GM13977 (cell line): ENCODE measurements around the gene INKA2.
A peak's percentile ranks its signal among the peaks of the same experiment; 100 is the strongest.

ENCODE experiments used
- DNase-seq: peaks from one replicate; pipeline ENCODE4 v3.0.0; 2012; ENCODE audit warnings: low spot score
- in situ Hi-C: fragments of 300-500 bp; cut with MboI; formaldehyde crosslinking; loops from one replicate; pipeline ENCODE4 v1.12.0; 2022; ENCODE audit warnings: low sequenced_read_pairs, low pct_unique_long_range_greater_than_20kb, mixed read lengths, inconsistent platforms; ENCODE audit not compliant: unreplicated experiment
- TF ChIP-seq, protein P1 (sequence below): IDR thresholded peaks from 2 replicates; pipeline ENCODE4 v1.5.1; 2012; ENCODE audit warnings: mild to moderate bottlenecking, control low read depth; ENCODE audit not compliant: insufficient read depth; ENCODE audit errors: extremely low read depth, missing control alignments

Gene INKA2

GRCh38 chr1:111777301-111777700 lies 38.1 kb upstream of the INKA2 start:
- in situ Hi-C loops: no loop called here
- no peak for DNase-seq
- TF ChIP-seq, protein P1, sequence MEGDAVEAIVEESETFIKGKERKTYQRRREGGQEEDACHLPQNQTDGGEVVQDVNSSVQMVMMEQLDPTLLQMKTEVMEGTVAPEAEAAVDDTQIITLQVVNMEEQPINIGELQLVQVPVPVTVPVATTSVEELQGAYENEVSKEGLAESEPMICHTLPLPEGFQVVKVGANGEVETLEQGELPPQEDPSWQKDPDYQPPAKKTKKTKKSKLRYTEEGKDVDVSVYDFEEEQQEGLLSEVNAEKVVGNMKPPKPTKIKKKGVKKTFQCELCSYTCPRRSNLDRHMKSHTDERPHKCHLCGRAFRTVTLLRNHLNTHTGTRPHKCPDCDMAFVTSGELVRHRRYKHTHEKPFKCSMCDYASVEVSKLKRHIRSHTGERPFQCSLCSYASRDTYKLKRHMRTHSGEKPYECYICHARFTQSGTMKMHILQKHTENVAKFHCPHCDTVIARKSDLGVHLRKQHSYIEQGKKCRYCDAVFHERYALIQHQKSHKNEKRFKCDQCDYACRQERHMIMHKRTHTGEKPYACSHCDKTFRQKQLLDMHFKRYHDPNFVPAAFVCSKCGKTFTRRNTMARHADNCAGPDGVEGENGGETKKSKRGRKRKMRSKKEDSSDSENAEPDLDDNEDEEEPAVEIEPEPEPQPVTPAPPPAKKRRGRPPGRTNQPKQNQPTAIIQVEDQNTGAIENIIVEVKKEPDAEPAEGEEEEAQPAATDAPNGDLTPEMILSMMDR: no peak

GRCh38 chr1:111776861-111777260 lies 37.7 kb upstream of the INKA2 start:
- DNase-seq: no peak
- in situ Hi-C loops: no loop called here
- TF ChIP-seq, protein P1: no peak

- TF ChIP-seq, protein P1: no peak
- in situ Hi-C loops: no loop called here
- no peak for DNase-seq
These were observed 37.2 kb upstream of the INKA2 start for GRCh38 chr1:111776391-111776790.

DNA sequence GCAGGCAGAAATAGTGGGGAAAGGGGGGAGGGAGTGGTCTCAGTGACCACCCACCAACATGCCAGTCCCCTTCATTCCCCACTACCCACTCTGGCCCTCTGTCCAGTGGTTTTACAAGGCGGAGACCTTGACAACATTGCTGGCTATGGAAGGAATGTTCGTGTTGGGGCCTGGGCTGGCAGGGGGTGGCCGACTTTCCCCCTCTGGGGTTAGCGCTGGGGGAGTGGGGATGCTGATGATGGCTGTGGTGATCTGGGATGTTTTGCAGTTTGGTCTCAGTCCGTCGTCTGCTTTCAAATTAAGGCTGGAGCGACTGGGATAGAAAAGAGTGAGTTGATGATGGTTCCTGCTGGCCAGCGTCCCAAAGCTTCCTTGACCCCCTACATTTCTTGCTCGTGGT lies 36.8 kb upstream of the INKA2 start:
- in situ Hi-C loops: no loop called here
- no peak for DNase-seq
- TF ChIP-seq, protein P1: no peak

DNA sequence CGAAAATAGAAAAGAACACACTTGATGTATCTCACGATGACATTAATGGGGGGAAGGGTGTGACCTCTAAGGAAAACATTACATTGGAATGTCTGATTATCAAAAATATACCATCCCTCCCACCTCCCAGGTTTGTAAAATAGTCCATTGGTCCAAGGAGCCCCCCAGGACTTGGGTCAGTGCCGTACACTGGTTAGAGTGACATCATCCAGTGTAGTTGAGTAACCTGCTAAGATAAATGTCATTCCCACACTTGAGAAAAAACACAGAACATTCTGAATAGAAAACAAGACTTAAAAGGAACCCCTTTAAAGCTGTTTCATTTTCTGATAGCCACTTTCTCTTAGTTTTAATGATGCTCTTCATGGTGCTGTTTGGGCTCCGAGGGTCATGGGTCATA lies 31.7 kb upstream of the INKA2 start:
- TF ChIP-seq, protein P1: no peak
- in situ Hi-C loops: loop anchor here (25.0 kb wide), 1 partner anchor 559 kb away; the partner anchor contains the start of gene DENND2D
- no peak for DNase-seq

GRCh38 chr1:111769517-111770146 lies 30.4 kb upstream of the INKA2 start:
- DNase-seq: peak; percentile 63
- TF ChIP-seq, protein P1: peak; percentile 80
- in situ Hi-C loops: loop anchor here (10.0 to 25.0 kb wide), 2 partner anchors 275 to 557 kb away; partner anchors contain the start of gene DENND2D
